Activated CD4-positive, alpha-beta T cell treated with anti-CD3 and anti-CD28 coated beads, Interleukin-2, amount 50 U/mL, for 48 hours (primary cell): ENCODE measurements around the gene UBE3D.
"Not testable (repeated sequence)": the region's sequence is repeated elsewhere in the genome, so short reads cannot be mapped to it uniquely, and the experiment has no call there.

Experiments
- DNase-seq, 2 experiments: peaks; one replicate each; pipeline ENCODE4 v3.0.0-alpha.2; 2020

UBE3D gene

GRCh38 chr6:82971877-82972460 is 93.7 kb downstream of the UBE3D start:
- no peak for DNase-seq

GRCh38 chr6:82970839-82971238 is 94.8 kb downstream of the UBE3D start:
- no peak for DNase-seq

- no peak for DNase-seq
Observed at GRCh38 chr6:82968708-82969107, 96.9 kb downstream of the UBE3D start.

GRCh38 chr6:82963191-82963925 is 102.3 kb downstream of the UBE3D start:
- no peak for DNase-seq

GRCh38 chr6:82959385-82959941 is 106.2 kb downstream of the UBE3D start:
- no peak for DNase-seq

GRCh38 chr6:82958551-82958950 is 107.1 kb downstream of the UBE3D start:
- DNase-seq = no peak

GRCh38 chr6:82957868-82958245 is 107.8 kb downstream of the UBE3D start:
- no peak for DNase-seq

- no peak for DNase-seq
Observed at GRCh38 chr6:82957171-82957867, 108.3 kb downstream of the UBE3D start.

GRCh38 chr6:82955841-82956240 is 109.8 kb downstream of the UBE3D start:
- no peak for DNase-seq

GRCh38 chr6:82954937-82955577 is 110.6 kb downstream of the UBE3D start:
- no peak for DNase-seq

- DNase-seq = no peak
Observed at GRCh38 chr6:82954356-82954755, 111.3 kb downstream of the UBE3D start.

- DNase-seq = no peak
Observed at GRCh38 chr6:82953871-82954270, 111.8 kb downstream of the UBE3D start.

GRCh38 chr6:82951935-82952334 is 113.7 kb downstream of the UBE3D start:
- no peak for DNase-seq

GRCh38 chr6:82951389-82951788 is 114.3 kb downstream of the UBE3D start:
- DNase-seq = no peak

- not testable (repeated sequence) for DNase-seq
Observed at GRCh38 chr6:82930915-82931314, 134.7 kb downstream of the UBE3D start.

GRCh38 chr6:82924799-82925535 is 140.7 kb downstream of the UBE3D start:
- DNase-seq = no peak

- no peak for DNase-seq
Observed at GRCh38 chr6:82921258-82921657, 144.4 kb downstream of the UBE3D start.

GRCh38 chr6:82917346-82918064 is 148.1 kb downstream of the UBE3D start:
- no peak for DNase-seq

GRCh38 chr6:82915666-82916065 is 150.0 kb downstream of the UBE3D start:
- no peak for DNase-seq

GRCh38 chr6:82914511-82914910 is 151.1 kb downstream of the UBE3D start:
- DNase-seq = no peak

GRCh38 chr6:82910820-82911219 is 154.8 kb downstream of the UBE3D start:
- DNase-seq = no peak

GRCh38 chr6:82910395-82910794 is 155.2 kb downstream of the UBE3D start:
- no peak for DNase-seq
